Effector CD4-positive, alpha-beta T cell (primary cell): ENCODE data around the gene BCAS3.

ENCODE experiments used
- DNase-seq: peaks from one replicate; pipeline ENCODE4 v3.0.0-alpha.2; 2020

BCAS3 gene

GRCh38 chr17:61209525-61209924 is 531.9 kb downstream of the BCAS3 start:
- no peak for DNase-seq

- DNase-seq: no peak
Observed at GRCh38 chr17:61211236-61211635, 533.6 kb downstream of the BCAS3 start.

GRCh38 chr17:61212655-61213054 is 535.0 kb downstream of the BCAS3 start:
- no peak for DNase-seq

GRCh38 chr17:61214753-61215152 is 537.1 kb downstream of the BCAS3 start:
- no peak for DNase-seq

- no peak for DNase-seq
Observed at GRCh38 chr17:61216066-61216465, 538.4 kb downstream of the BCAS3 start.

- DNase-seq: no peak
Observed at GRCh38 chr17:61217878-61218437, 540.3 kb downstream of the BCAS3 start.

GRCh38 chr17:61218438-61218837 is 540.8 kb downstream of the BCAS3 start:
- DNase-seq: no peak

GRCh38 chr17:61219460-61219859 is 541.8 kb downstream of the BCAS3 start:
- DNase-seq: no peak

GRCh38 chr17:61221181-61221580 is 543.5 kb downstream of the BCAS3 start:
- DNase-seq: no peak

- DNase-seq: no peak
Observed at GRCh38 chr17:61221597-61222471, 544.2 kb downstream of the BCAS3 start.

GRCh38 chr17:61223725-61224124 is 546.1 kb downstream of the BCAS3 start:
- no peak for DNase-seq

- DNase-seq: no peak
Observed at GRCh38 chr17:61225178-61225882, 547.7 kb downstream of the BCAS3 start.

GRCh38 chr17:61227866-61228265 is 550.2 kb downstream of the BCAS3 start:
- DNase-seq: no peak

GRCh38 chr17:61230461-61230860 is 552.8 kb downstream of the BCAS3 start:
- DNase-seq: no peak

GRCh38 chr17:61230972-61231820 is 553.5 kb downstream of the BCAS3 start:
- no peak for DNase-seq

- DNase-seq: no peak
Observed at GRCh38 chr17:61232871-61233270, 555.2 kb downstream of the BCAS3 start.

GRCh38 chr17:61233991-61234750 is 556.5 kb downstream of the BCAS3 start:
- no peak for DNase-seq

GRCh38 chr17:61235001-61235826 is 557.6 kb downstream of the BCAS3 start:
- no peak for DNase-seq

- no peak for DNase-seq
Observed at GRCh38 chr17:61235827-61236197, 558.2 kb downstream of the BCAS3 start.

GRCh38 chr17:61237275-61237674 is 559.6 kb downstream of the BCAS3 start:
- no peak for DNase-seq

- DNase-seq: no peak
Observed at GRCh38 chr17:61238455-61238933, 560.8 kb downstream of the BCAS3 start.
